Measurements from ENCODE around the gene E2F8.
A peak's percentile ranks its signal among the peaks of the same experiment; 100 is the strongest.
"Not testable (repeated sequence)": the region's sequence is repeated elsewhere in the genome, so short reads cannot be mapped to it uniquely, and the experiment has no call there.

Gene E2F8

GRCh38 chr11:19267567-19267966 lies 26.8 kb upstream of the E2F8 start:
- no peak for DNase-seq (ENCODE audit: low read depth)
- TF ChIP-seq, protein P1, sequence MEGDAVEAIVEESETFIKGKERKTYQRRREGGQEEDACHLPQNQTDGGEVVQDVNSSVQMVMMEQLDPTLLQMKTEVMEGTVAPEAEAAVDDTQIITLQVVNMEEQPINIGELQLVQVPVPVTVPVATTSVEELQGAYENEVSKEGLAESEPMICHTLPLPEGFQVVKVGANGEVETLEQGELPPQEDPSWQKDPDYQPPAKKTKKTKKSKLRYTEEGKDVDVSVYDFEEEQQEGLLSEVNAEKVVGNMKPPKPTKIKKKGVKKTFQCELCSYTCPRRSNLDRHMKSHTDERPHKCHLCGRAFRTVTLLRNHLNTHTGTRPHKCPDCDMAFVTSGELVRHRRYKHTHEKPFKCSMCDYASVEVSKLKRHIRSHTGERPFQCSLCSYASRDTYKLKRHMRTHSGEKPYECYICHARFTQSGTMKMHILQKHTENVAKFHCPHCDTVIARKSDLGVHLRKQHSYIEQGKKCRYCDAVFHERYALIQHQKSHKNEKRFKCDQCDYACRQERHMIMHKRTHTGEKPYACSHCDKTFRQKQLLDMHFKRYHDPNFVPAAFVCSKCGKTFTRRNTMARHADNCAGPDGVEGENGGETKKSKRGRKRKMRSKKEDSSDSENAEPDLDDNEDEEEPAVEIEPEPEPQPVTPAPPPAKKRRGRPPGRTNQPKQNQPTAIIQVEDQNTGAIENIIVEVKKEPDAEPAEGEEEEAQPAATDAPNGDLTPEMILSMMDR (conservative IDR thresholded peaks at IDR 0.05; ENCODE audit: low read depth, low read length) = no peak
- H3K4me3 ChIP-seq (ENCODE audit: low read depth, low read length) = no peak overlapping the region

GRCh38 chr11:19263333-19263732 lies 22.6 kb upstream of the E2F8 start:
- TF ChIP-seq, protein P1 (conservative IDR thresholded peaks at IDR 0.05; ENCODE audit: low read depth, low read length) = no peak
- H3K4me3 ChIP-seq (ENCODE audit: low read depth, low read length) = no peak overlapping the region
- DNase-seq (ENCODE audit: low read depth) = no peak

- DNase-seq (ENCODE audit: low read depth) = peak; percentile 72
- TF ChIP-seq, protein P1 (conservative IDR thresholded peaks at IDR 0.05; ENCODE audit: low read depth, low read length) = peak; percentile 97
- H3K4me3 ChIP-seq (ENCODE audit: low read depth, low read length) = no peak overlapping the region
Observed at GRCh38 chr11:19259487-19260345, 19.0 kb upstream of the E2F8 start.

DNA sequence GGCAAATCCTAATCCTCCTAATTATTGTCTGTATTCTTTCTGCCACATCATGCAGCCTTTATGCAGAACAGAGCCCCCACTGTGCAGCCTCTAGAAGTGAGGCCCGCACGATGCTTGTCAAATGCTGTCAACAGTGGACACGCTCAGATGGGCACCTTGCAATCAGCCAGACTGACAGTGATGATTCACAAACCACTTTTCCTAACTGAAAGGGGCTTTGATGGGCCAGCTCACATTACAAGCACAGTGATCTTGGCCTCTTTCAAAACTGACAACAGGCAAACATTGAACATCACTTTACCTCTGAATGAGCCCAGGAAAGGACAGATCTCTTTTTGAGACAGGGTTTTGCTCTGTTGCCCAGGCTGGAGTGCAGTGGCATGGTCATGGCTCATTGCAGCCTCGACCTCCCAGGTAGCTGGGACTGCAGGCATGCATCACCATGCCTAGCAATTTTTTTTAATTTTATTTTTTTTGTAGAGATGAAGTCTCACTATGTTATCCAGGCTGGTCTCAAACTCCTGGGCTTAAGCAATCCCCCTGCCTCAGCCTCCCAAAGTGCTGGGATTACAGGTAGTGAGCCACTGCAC lies 18.0 kb upstream of the E2F8 start:
- no peak overlapping the region for H3K4me3 ChIP-seq (ENCODE audit: low read depth, low read length)
- TF ChIP-seq, protein P1 (conservative IDR thresholded peaks at IDR 0.05; ENCODE audit: low read depth, low read length) = no peak
- no peak for DNase-seq (ENCODE audit: low read depth)

DNA sequence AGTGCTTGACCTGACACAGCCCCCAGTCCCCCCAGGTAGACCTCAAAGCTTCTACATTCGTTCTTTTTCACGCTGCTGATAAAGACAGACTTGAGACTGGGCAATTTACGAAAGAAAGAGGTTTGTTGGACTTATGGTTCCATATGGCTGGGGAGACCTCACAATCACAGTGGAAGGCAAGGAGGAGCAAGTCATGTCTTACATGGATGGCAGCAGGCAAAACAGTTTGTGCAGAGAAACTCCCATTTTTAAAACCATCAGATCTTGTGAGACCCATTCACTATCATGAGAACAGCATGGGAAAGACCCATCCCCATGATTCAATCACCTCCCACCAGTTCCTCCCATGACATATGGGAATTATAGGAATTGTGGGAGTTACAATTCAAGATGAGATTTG lies 13.7 kb upstream of the E2F8 start:
- not testable (repeated sequence) for DNase-seq (ENCODE audit: low read depth); H3K4me3 ChIP-seq (ENCODE audit: low read depth, low read length)

- no peak for DNase-seq (ENCODE audit: low read depth)
- TF ChIP-seq, protein P1 (conservative IDR thresholded peaks at IDR 0.05; ENCODE audit: low read depth, low read length) = no peak
- no peak overlapping the region for H3K4me3 ChIP-seq (ENCODE audit: low read depth, low read length)
Observed at GRCh38 chr11:19253817-19254216, 13.1 kb upstream of the E2F8 start.

- TF ChIP-seq, protein P1 (conservative IDR thresholded peaks at IDR 0.05; ENCODE audit: low read depth, low read length) = no peak
- no peak overlapping the region for H3K4me3 ChIP-seq (ENCODE audit: low read depth, low read length)
- no peak for DNase-seq (ENCODE audit: low read depth)
Observed at GRCh38 chr11:19253153-19253745, 12.5 kb upstream of the E2F8 start.

Measured in choroid plexus epithelial cell (primary cell).